OCI-LY1 (cell line): ENCODE measurements around the gene SHMT2.

ENCODE experiments used
- EZH2 ChIP-seq: fragments of 200-600 bp; sonication (generic), shearing (Covaris generic); IDR thresholded peaks from 2 replicates; pipeline ENCODE4 v1.8.0; 2017; ENCODE audit warnings: borderline replicate concordance, mixed run types, mild to moderate bottlenecking, antibody characterized with exemption, low read length, moderate library complexity, mixed read lengths
- TF ChIP-seq, protein P1 (sequence below): fragments of 200-600 bp; sonication (generic), shearing (Covaris generic); IDR thresholded peaks from 2 replicates; pipeline ENCODE4 v1.5.1; 2017; ENCODE audit warnings: mild to moderate bottlenecking, antibody characterized with exemption, low read length, moderate library complexity, mixed read lengths

GRCh38 chr12:57212701-57213057 lies 16.8 kb upstream of the SHMT2 start:
- TF ChIP-seq, protein P1, sequence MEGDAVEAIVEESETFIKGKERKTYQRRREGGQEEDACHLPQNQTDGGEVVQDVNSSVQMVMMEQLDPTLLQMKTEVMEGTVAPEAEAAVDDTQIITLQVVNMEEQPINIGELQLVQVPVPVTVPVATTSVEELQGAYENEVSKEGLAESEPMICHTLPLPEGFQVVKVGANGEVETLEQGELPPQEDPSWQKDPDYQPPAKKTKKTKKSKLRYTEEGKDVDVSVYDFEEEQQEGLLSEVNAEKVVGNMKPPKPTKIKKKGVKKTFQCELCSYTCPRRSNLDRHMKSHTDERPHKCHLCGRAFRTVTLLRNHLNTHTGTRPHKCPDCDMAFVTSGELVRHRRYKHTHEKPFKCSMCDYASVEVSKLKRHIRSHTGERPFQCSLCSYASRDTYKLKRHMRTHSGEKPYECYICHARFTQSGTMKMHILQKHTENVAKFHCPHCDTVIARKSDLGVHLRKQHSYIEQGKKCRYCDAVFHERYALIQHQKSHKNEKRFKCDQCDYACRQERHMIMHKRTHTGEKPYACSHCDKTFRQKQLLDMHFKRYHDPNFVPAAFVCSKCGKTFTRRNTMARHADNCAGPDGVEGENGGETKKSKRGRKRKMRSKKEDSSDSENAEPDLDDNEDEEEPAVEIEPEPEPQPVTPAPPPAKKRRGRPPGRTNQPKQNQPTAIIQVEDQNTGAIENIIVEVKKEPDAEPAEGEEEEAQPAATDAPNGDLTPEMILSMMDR: no peak
- no peak for TF ChIP-seq EZH2
